Breast epithelium (tissue), 4 donors: ENCODE results near the gene TEX38. TPM values are rescaled to one million over a fixed set of nuclear protein-coding genes. Genes with fewer than 3 reads are reported as not detected.
A peak's percentile ranks its signal among the peaks of the same experiment; 100 is the strongest.

Experiments
- DNase-seq, 2 donors: peaks; one replicate each; pipeline ENCODE4 v3.0.0-alpha.2; 2019; ENCODE audit warnings: low spot score in 2 of 2
- H3K27ac ChIP-seq, 2 donors: fragments of 200-600 bp; sonication (generic) in 1 of 2; one replicate each; pipeline ENCODE4 v1.5.1; 2016 to 2019; ENCODE audit warnings: mild to moderate bottlenecking in 1 of 2
- H3K27me3 ChIP-seq, 2 donors: fragments of 200-600 bp; sonication (generic) in 1 of 2; one replicate each; pipeline versions ENCODE4 v1.5.1 to v1.6.0; 2017 to 2019; ENCODE audit warnings: control low read depth in 1 of 2, mild to moderate bottlenecking in 1 of 2
- H3K36me3 ChIP-seq: fragments of 200-600 bp; one replicate; pipeline ENCODE4 v1.5.1; 2019
- H3K4me1 ChIP-seq, 2 donors: fragments of 200-600 bp; sonication (generic); one replicate each; pipeline ENCODE4 v1.5.1; 2016 to 2019; ENCODE audit warnings: control low read depth in 1 of 2
- H3K4me3 ChIP-seq, 3 donors: fragments of 200-600 bp; sonication (generic); 1 replicate in 2 of 3; 2 replicates in 1 of 3; pipeline ENCODE4 v1.5.1; 2016 to 2019; ENCODE audit warnings: mild to moderate bottlenecking in 3 of 3, moderate library complexity in 2 of 3
- H3K9me3 ChIP-seq, 2 donors: fragments of 200-600 bp; sonication (generic) in 1 of 2; one replicate each; pipeline ENCODE4 v1.5.1; 2016 to 2019; ENCODE audit warnings: control low read depth in 1 of 2
- POLR2A ChIP-seq: fragments of 450-650 bp; IDR thresholded peaks from one replicate; pipeline ENCODE4 v1.6.1; 2016; ENCODE audit warnings: antibody characterized with exemption, mild to moderate bottlenecking, moderate library complexity
- POLR2AphosphoS5 ChIP-seq, 3 donors: sonication (generic); formaldehyde crosslinking; IDR thresholded peaks; one replicate each; pipeline ENCODE4 v1.6.1; 2017; ENCODE audit warnings: antibody characterized with exemption in 3 of 3
- intact Hi-C: fragments of 100-400 bp; cut with DNase I; formaldehyde crosslinking; loops from one replicate; pipeline ENCODE4 v1.15.1; 2023; ENCODE audit warnings: low total_unique reads
- total RNA-seq, 3 donors: library from RNA; depleted of rRNA; stranded (reverse); fragments of >200 nt; gene quantifications; one replicate each; pipeline ENCODE4 v1.1.0, GENCODE V29; 2016
- TF ChIP-seq, protein P1 (sequence below), 3 donors: fragments of 450-650 bp; IDR thresholded peaks; one replicate each; pipeline ENCODE4 v1.5.1; 2016 to 2017; ENCODE audit warnings: antibody characterized with exemption in 3 of 3, mild to moderate bottlenecking in 3 of 3, moderate library complexity in 3 of 3

TEX38 gene
- total RNA-seq, 3 donors from 2014 or later = not detected

DNA sequence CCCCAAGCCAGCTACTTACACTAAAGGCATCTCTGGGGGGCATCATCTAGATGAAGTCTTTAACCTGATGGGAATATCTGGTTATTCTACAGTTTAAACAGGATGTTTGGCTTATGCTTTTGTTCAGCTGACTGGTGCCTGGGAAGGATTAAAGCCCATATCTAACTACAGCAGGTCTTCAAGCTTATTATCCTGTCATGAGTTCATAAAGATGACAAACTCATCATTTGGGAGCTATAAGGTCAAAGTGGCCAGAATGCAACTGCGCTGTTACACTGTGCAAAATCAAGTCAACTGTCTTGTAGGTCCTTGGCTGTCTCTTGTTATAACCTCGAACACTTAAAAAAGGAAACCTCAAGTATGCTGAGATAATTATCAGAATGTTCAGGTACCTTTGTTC, 36.4 kb upstream of the TEX38 start:
- H3K36me3 ChIP-seq = no peaks in the 10 kb centered on the region

DNA sequence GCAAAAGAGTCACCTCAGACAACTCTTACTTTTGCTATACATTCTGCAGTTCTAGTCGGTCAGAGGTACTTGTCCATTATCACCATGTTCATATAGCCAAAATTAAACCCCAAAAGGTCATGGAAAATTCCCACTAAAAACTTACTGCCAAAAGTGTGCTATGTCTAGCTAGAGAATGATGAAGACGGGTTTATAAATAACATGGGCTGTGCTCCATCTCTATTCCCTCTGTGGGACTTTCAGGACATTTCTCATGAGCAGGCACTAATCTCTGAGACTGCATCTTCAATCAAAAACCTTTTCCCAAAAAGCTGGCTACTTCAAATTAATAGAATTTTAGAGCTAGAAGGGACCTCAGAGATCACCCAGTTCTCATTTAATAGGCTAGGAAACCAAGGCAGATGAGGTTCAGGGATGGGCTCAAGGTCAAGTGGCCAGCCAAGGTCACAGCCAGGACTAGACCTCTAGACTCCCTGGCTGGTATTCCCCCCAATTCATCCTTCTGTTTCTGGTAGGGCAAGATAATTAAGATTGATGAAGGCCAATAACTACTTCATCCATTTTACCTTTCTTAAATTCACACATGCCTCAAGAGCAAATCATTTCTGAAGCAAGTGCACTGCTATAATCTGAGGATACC, 34.1 kb upstream of the TEX38 start:
- no peaks in the 10 kb centered on the region for H3K4me1 ChIP-seq
- H3K9me3 ChIP-seq = no peaks in the 10 kb centered on the region
- no peaks in the 10 kb centered on the region for H3K27me3 ChIP-seq
- no peak for DNase-seq
- no peaks in the 10 kb centered on the region for H3K36me3 ChIP-seq
- no peak for TF ChIP-seq POLR2AphosphoS5 (IDR thresholded peaks at IDR 0.05)
- TF ChIP-seq, protein P1, sequence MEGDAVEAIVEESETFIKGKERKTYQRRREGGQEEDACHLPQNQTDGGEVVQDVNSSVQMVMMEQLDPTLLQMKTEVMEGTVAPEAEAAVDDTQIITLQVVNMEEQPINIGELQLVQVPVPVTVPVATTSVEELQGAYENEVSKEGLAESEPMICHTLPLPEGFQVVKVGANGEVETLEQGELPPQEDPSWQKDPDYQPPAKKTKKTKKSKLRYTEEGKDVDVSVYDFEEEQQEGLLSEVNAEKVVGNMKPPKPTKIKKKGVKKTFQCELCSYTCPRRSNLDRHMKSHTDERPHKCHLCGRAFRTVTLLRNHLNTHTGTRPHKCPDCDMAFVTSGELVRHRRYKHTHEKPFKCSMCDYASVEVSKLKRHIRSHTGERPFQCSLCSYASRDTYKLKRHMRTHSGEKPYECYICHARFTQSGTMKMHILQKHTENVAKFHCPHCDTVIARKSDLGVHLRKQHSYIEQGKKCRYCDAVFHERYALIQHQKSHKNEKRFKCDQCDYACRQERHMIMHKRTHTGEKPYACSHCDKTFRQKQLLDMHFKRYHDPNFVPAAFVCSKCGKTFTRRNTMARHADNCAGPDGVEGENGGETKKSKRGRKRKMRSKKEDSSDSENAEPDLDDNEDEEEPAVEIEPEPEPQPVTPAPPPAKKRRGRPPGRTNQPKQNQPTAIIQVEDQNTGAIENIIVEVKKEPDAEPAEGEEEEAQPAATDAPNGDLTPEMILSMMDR (IDR thresholded peaks at IDR 0.05) = no peak
- TF ChIP-seq POLR2A = no peak
- intact Hi-C loops = no loop called here
- H3K27ac ChIP-seq = peak overlapping the region in 1 of 2 donors; percentile 22
- no peak overlapping the region for H3K4me3 ChIP-seq

More for the DNA sequence above, 36.4 kb upstream of the TEX38 start:
- Histone ChIP-seq H3K4me1 (no peaks in the 10 kb centered on the region), H3K27ac (no peak overlapping the region), H3K27me3 (no peaks in the 10 kb centered on the region), H3K4me3 (no peak overlapping the region), H3K9me3 (no peaks in the 10 kb centered on the region)
- no peak for DNase-seq
- intact Hi-C loops = no loop called here
- no peak for TF ChIP-seq POLR2A
- TF ChIP-seq, protein P1 (IDR thresholded peaks at IDR 0.05) = no peak
- no peak for TF ChIP-seq POLR2AphosphoS5 (IDR thresholded peaks at IDR 0.05)

DNA sequence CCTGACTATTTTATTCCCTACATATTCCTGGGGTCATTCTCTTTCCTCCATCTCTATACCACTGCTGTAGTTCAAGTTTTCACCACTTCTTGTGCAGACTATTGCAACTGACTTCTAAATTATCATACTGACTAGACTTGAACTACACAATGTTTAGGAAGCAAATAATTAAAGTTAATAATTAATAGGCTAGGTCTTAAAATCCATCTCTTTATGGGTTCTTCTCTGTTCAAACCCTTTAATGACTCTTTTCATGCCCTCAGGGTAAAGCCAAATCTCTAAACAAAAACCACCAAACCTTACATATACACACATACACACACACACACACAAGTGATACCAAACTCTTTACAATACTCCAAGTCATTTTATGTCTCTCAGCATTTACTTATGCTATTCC, 32.7 kb upstream of the TEX38 start:
- Histone ChIP-seq H3K36me3 (no peaks in the 10 kb centered on the region), H3K4me1 (no peaks in the 10 kb centered on the region), H3K9me3 (no peaks in the 10 kb centered on the region), H3K27ac (no peak overlapping the region), H3K27me3 (no peaks in the 10 kb centered on the region), H3K4me3 (no peak overlapping the region)
- intact Hi-C loops = no loop called here
- DNase-seq = no peak
- TF ChIP-seq POLR2AphosphoS5 (IDR thresholded peaks at IDR 0.05) (no peak), POLR2A (no peak)
- TF ChIP-seq, protein P1 (IDR thresholded peaks at IDR 0.05) = no peak

DNA sequence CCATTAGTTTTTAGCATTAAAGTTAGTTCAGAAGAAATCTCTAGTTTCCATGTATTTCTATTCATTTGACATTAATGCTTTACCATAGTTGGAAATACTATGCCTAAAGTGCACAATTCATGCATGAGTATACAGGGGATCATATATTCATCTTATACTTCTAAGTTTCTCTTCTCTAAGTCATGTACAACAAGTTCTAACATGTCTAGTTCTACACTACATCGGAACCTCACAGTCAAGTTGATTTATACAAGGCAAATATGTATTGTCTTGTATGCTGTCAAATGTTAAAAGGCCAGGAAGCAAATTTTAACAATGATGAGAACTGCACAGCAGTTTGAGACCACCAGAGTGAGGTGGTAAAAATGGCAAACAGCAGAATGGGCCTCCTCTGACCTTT, 32.1 kb upstream of the TEX38 start:
- TF ChIP-seq POLR2AphosphoS5 (IDR thresholded peaks at IDR 0.05) (no peak), POLR2A (no peak)
- TF ChIP-seq, protein P1 (IDR thresholded peaks at IDR 0.05) = no peak

DNA sequence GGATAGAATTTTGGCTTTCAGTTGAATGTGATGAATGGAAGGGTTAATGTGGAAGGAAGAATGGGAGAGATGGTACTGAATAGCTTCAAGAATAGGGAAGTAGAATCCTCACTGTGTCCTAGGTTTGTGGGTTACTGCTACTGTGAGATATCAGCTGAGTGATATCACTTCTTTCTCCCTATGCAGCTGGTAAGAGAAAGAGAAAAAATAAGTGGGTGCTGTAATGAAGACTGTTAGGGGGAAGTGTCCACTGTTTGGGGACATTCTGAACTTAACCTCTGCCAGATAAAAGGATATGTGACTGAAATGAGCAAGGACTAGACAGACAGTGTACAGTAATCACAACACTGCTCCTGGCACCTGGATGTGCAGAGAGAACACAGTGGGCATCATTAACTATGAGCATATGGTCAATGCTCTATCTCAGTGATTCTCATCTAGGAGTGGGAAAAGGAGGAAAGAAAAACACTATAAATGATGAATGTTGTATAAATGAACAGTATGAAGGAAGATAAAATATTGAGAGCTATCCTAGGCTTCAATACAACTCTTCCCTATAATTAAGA, 29.5 kb upstream of the TEX38 start:
- Histone ChIP-seq H3K9me3 (no peaks in the 10 kb centered on the region), H3K27ac (peak overlapping the region in 1 of 2 donors; percentile 16), H3K27me3 (no peaks in the 10 kb centered on the region), H3K4me3 (no peak overlapping the region), H3K36me3 (no peaks in the 10 kb centered on the region), H3K4me1 (no peaks in the 10 kb centered on the region)
- no peak for DNase-seq
- intact Hi-C loops = no loop called here
- TF ChIP-seq, protein P1 (IDR thresholded peaks at IDR 0.05) = no peak
- TF ChIP-seq POLR2AphosphoS5 (IDR thresholded peaks at IDR 0.05) = no peak
- no peak for TF ChIP-seq POLR2A

More for the DNA sequence above, 32.1 kb upstream of the TEX38 start:
- DNase-seq = no peak
- Histone ChIP-seq H3K27me3 (no peaks in the 10 kb centered on the region), H3K4me1 (no peaks in the 10 kb centered on the region), H3K4me3 (no peak overlapping the region), H3K9me3 (no peaks in the 10 kb centered on the region), H3K27ac (no peak overlapping the region), H3K36me3 (no peaks in the 10 kb centered on the region)
- intact Hi-C loops = no loop called here
